Stimulated activated CD4-positive, alpha-beta T cell treated with anti-CD3 and anti-CD28 coated beads, Interleukin-1b, Interleukin-23, amount 100 ng/mL, for 4 hours (primary cell): ENCODE data around the gene TNK2.
A peak's percentile ranks its signal among the peaks of the same experiment; 100 is the strongest.
"Not testable (repeated sequence)": the region's sequence is repeated elsewhere in the genome, so short reads cannot be mapped to it uniquely, and the experiment has no call there.

Experiments used
- DNase-seq, 2 donors: peaks; one replicate each; pipeline ENCODE4 v3.0.0-alpha.2; 2020; ENCODE audit warnings: low read depth in 2 of 2

TNK2 gene

DNA sequence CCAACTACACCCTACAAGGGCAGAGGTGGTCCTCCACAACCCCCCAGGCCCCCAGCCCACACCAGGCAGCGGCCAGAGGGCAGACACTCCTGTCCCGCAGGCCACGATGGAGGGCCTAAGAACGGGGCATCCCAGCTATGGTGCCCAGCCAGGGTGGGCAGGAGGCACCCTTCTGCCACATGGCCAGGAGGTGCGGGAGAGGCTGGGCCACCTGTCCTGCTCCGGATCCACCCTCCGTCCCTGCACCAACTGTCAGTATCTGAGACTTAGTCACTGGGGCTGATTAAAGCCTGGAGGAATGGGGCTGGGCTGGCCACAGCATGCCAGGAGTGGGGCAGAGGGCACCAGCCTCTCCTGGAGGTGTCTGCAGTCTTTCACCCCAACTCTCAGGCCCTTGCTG is 37.9 kb downstream of the TNK2 start:
- DNase-seq = no peak

GRCh38 chr3:195869413-195870001 is 38.8 kb downstream of the TNK2 start:
- no peak for DNase-seq

- no peak for DNase-seq
Measured at GRCh38 chr3:195868866-195869412, 39.4 kb downstream of the TNK2 start.

DNA sequence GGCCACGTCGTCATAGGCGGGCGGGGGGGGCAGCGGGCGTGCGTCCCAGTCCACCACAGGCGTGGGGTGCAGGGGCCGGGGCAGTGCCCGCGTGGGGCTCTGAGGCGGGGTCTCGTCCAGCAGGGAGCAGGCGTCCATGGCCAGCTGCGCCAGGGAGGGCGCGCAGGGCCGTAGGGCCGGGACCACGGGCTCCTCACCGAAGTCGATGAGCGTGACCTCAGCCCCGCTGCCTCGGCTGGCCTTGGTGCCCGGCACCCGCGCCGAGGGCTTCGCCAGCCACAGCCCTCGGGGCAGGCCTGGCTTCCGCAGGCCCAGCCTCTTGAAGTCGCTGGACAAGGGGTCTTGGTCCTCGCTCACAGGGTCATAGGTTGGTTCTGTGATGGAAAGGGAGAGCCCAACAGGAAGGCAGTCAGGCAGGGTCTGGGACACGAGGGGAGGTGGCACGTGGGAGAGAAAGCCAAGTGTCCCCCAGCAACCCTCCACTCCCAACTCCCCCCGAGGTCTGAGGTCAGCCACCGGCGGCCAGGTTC is 40.0 kb downstream of the TNK2 start:
- no peak for DNase-seq

DNA sequence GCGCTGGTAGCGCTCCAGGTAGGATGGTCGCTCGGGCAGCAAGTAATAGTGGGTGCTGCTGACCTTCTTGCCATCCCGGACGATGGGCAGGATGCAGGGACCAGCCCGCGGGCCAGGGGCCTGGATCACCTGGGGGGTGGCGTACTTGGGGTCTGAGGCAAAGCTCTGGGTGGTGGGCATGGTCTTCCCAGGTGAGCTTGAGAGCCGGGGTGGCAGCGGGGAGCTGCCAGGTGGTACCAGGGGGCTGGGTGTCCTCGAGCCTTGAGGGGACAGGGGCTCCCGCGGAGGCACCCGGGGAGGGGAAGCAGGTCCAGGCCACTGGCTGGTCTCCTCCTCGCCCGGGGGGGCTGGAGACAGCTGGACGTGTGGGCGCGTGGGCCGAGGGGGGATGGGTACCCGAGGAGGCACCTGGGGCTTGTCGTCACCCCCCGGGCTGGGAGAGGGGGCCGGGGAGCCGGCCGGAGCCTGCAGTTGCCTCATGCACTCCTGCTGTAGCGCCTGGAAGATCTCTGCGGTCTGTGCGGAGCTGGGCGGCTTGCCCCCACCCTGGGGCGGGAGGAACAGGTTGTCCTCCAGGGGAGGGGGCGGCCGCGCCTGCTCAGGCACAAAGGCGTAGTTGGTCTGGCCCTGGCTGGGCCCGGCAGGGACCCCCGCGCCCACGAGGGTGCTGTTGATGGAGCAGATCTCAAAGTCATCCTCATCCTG is 40.6 kb downstream of the TNK2 start:
- DNase-seq = no peak

DNA sequence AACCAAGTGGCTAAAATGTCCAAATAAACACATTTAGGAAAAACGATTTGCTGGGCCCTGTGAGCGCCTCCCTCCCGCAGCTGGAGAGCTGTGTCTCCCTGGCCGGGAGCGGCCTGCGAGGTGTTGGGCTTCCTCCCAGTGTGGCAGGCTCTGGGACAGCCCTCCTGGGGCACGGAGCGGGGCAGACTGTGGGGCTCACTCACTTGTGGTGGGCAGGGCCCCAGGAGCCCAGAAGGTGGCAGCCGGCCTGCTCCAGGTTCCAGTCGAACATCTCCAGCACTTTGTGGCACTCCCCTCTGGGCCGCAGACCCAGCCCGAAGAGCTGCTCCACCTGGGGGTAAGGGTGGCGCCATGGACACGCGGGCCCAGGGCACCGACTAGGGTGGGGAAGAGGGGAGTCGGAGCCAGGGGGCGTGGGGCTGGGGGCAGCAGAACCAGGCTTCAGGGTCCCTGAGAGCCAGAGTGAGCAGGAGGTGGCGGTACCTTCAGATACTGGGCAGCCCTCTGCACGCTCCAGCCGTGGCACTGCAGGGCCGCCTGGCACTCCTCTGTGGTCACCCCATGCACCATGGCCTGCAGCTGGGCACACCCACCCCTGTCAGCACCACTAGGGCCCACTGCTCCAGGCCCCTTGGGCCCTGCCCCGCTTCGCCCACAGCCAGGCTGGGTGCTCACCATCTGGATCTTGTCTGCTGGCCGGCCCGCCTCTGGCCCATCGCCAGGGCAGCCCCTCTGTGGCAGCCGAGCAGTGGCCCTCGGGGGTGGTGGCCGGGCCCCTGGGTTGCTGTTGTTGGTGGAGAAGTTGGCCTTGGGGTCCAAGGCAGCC is 41.5 kb downstream of the TNK2 start:
- no peak for DNase-seq

GRCh38 chr3:195865752-195866151 is 42.6 kb downstream of the TNK2 start:
- no peak for DNase-seq

- peak; percentile 38 to 61 for DNase-seq
Measured at GRCh38 chr3:195863121-195864061, 45.0 kb downstream of the TNK2 start.

- not testable (repeated sequence) for DNase-seq
Measured at GRCh38 chr3:195862318-195862717, 46.0 kb downstream of the TNK2 start.

DNA sequence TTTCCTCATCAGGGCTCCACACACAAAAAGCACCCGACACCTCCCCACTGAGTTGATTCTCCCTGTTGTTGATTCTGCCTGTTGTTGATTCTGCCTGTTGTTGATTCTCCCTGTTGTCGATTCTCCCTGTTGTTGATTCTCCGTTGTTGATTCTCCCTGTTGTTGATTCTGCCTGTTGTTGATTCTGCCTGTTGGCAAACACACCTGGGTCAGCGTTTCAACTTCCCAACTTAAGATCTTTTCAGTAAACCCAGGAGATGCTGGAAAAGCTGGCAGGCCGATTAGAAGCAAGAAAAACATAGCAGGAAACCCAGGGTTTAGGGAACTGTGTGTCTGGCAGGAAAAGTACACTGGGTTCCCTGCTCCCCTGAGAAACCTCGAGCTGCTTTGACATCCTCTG is 47.9 kb downstream of the TNK2 start:
- DNase-seq = no peak

- no peak for DNase-seq
Measured at GRCh38 chr3:195859846-195860411, 48.4 kb downstream of the TNK2 start.

GRCh38 chr3:195859061-195859845 is 49.1 kb downstream of the TNK2 start:
- peak; percentile 71 to 78 for DNase-seq

- no peak for DNase-seq
Measured at GRCh38 chr3:195856410-195857084, 51.8 kb downstream of the TNK2 start.

GRCh38 chr3:195855471-195856409 is 52.6 kb downstream of the TNK2 start:
- no peak for DNase-seq

DNA sequence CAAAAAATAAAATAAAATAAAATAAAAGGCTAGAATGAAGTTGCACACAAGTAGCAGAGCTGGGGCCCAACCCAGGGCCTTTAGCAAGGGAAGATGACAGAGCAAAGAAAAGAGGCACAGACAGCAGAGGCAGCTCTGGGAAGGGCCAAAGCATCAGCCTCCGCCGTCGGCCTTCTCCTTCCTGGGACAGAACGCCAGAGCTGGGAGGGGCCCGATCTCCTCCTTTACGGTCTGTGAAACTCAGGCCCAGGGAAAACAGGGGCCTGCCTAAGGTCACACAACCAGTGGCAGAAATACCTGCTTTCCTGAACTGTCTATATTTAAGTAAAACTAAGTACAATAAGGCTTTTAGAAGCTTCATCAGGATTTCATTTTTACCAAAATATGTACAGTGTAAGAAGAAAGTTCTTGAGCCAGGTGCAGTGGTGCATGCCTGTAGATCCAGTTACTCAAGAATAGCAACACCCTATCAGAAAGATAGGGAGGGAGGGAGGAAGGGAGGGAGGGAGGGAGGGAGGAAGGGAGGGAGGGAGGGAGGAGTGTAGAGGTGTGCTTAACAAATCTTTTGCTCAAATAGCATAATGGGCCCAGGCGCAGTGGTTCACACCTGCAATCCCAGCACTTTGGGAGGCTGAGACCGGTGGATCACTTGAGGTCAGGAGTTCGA is 53.6 kb downstream of the TNK2 start:
- no peak for DNase-seq

DNA sequence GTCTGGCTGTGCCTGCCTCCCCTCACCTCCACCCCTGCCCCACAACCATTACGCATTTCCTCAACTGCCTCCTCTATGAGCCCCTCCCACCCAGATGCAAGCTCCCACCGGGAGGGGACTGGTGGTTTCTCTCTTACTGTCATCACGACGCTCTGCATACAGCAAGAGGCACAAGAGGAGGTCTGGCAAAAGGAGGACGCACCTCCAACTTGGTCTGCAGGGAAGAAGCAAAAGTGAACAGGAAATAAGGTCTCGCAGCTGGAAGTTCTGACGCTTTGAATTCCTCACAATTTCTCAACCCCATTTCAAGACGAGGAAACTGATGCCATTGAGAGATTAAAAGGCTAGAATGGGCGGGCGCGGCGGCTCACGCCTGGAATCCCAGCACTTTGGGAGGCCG is 54.4 kb downstream of the TNK2 start:
- no peak for DNase-seq

DNA sequence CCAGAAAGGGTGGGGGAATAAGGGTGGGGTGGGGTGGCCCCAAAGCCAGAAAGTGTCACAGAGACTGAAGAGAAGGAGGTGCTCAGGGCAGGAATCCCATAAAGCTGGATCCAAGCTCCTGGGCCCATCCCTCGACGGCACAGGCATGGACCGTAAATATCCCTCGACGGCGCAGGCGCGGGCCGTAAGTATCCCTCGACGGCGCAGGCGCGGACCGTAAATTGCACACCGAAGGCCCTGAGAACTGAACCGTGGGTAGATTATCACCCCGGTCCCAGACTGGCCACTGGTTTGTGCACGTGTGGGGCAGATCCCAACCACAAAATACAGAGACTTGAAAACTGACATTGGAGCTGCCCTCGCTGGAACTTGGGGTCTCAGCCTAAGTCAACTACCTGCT is 55.3 kb downstream of the TNK2 start:
- no peak for DNase-seq
